Measurements from ENCODE around the gene SRPX2.
A peak's percentile ranks its signal among the peaks of the same experiment; 100 is the strongest.

Gene SRPX2

DNA sequence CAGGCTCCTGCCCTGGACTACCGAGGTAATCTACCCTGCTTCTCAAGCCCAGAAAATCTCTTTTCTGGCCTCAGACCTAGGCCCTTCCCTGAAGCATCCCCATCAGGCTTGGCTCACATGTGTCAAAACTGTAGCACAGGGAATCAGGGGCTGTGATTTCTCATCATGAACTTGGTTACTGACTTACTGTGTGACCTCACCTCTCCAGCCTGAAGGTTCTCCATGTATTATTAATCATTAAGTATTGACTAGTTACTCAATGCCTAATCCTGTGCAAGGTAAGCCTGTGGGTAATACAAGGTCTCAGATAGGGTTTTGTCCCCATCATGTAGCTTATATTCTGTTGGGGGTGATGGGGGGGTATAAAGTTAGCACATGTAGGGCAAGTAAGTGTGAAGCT, 6.8 kb downstream of the SRPX2 start:
- DNase-seq, result no peak

- DNase-seq, result no peak
Observed at GRCh38 chrX:100652266-100652665, 8.3 kb downstream of the SRPX2 start.

GRCh38 chrX:100654261-100654660, 10.3 kb downstream of the SRPX2 start:
- peak; percentile 19 for DNase-seq

- DNase-seq, result no peak
Observed at GRCh38 chrX:100658941-100659381, 15.0 kb downstream of the SRPX2 start.

DNA sequence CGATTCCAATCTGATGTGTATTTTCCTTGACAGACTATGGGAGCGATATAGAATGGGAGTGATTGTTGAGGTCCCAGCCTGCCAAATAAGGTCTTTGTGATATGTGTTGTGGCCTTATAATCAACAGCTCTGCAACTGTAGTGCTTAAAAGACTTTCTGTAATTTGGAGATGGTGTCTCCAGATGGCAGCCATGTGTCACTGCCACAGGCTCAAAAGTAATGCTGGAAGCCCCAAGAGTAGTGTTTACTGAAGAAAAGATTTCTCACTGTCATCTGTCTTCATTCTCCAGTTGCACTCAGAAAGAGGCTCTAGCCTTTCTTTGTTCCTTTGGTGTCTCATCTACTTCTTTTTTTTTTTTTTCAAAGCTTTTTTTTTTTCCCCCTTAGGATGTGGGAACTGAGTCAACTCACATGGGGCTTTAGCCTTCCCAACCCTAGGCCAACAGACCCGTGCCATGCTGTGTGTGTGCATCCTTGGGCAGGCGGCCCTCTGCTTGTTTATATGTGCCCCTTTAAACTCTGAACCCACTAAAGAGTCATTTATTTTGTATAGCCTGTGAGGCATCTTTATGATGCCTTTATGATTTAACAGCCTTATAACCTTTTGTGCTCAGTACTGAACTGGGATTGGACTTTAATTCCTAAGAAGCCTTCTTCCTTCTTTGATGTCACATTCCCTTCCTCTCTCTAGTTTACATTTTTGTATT, 15.6 kb downstream of the SRPX2 start:
- no peak for DNase-seq

- no peak for DNase-seq
Observed at GRCh38 chrX:100662170-100662569, 18.2 kb downstream of the SRPX2 start.

DNA sequence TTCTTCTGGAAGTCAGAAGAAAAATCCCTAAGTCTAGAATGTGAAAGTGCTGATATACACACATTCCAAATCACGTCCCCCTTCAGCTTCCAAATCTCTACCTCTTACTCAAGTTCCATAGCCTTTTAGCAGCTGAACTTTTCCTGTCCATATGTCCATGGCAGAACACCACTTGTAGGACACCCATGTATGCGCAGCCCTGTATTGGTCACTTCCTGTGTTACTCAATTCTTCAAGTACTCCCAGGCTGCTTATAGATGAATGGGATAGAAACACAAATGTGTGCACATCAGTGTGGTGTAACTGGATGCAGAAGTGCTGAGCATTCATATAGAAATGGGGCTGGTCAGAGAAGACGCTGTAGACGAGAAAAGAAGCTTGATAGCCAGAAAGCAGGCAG, 18.8 kb downstream of the SRPX2 start:
- DNase-seq, result no peak

DNA sequence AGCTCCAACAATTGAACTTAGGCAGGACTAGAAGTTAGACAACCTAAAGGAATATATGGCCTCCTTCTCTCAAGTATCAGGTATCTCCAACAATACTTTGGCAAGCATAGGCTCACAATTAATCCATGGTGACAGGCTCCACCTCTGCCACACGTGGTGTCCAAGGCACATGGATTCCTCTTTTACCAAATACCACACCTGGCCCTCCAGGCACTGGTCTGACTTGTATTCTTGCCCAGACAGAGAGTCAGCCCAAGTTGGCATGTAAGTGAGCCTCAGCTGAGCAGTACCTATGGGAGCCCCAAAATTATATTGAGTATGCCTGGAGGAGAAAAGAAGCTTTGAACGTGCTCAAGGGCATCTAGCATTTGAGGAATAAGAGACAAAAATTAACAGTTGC, 19.6 kb downstream of the SRPX2 start:
- DNase-seq, result no peak

DNA sequence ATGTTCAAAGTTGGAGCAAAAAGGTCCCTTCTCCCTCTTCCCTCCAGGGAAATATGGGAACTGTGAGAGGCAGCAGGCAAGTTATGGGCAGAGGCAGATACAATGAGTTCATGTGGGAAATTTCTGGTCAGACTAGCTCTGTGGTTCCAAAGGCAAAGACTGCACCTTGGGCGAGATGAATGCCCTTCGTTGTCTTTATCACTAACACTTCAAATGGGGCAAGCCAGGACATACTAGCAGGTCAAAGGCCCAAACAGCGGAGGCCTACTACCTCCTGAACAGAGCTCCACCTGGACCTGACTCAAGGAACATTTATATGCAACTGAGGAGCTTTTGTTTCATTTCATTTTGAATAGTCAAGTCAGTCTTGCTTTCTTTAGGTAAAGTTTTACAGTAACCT, 29.0 kb downstream of the SRPX2 start:
- no peak for DNase-seq

DNA sequence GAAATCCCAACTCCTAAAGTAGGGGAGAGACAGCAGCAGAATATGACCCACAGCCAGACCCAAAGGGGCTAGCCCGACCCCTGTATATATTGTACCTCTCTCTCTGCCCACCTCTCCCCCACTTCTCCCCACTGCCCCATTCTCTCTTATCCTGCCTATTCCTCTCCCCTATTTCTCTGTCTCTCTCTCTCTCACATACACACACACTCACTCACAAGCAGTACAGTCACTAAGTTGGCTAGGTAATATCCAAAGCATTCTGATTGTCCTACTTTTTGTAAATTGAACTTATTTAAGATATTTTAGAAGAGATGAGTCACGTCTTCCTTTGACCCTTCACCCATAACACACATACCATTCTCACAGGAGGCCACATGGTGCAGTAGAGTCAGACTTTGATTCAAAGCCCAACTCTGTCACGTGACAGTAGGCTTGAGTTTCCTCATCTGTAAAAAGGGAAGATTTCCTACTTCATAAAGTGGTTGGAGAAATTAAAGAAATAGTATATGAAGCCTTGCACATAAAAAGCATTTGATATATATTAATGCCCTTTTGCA, 29.5 kb downstream of the SRPX2 start:
- DNase-seq, result peak; percentile 62

DNA sequence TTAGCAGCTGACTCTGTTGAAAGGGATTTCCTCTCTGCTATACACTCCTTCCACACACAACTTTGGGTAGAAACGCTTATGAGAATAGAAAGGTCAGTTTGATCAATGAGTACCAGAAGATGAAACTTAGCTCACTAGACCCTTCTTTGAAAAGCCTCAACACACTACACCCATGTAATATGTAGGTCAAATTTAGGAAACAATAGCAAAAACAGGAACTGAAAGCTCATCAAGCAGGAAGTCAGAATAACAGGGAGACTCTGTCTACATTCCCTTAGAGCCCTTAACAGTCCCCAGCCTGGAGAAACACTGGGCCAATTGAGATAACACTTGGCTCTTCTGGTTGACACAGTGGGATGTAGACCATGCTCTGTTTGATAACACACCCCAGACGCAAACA, 30.7 kb downstream of the SRPX2 start:
- no peak for DNase-seq

DNA sequence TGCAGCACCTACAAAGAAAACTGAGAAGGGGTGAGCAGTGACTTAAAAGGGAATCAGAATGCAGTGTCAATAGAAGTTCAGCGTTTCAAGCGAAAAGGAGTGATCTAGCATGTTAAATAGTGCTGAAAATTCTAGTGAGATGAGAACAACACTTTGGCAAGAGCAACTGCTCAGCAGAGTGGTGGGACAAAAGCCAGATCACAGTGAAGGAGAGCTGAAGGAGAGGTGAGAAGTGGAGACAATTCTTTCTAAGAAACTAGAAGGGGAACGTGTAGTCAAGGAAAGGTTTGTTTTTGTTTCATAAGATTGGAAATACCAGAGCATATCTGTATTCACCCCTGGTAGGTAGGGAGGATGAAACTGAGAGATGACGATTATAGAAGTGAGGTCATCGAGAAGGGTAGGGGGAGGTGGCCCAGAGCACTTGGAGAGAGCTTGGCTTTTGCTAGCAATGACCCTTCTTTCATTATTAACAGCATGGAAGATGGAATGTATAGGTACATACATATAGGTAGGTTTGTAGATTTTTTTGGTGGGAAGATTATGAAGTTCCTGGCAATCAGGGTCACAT, 33.7 kb downstream of the SRPX2 start:
- DNase-seq, result peak; percentile 8

DNA sequence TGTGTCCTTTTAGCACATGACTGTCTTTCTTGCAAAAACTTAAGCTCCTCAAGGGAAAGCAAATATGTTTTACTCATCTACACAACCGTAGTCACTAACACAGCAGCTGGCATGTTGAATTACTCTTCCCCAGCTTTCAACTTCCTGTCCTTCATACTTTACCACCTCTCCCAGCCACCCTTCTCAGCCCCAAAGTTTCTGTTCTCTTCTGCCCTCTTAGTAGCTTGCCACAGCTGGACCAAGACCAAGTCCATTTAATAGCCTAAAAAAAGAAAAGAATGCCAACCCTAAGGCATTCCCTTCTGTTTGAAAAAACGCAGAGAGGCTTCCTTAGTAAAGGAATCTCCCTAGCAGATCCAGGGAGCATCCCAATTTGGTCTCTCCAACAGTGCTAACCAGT, 36.8 kb downstream of the SRPX2 start:
- DNase-seq, result no peak

DNA sequence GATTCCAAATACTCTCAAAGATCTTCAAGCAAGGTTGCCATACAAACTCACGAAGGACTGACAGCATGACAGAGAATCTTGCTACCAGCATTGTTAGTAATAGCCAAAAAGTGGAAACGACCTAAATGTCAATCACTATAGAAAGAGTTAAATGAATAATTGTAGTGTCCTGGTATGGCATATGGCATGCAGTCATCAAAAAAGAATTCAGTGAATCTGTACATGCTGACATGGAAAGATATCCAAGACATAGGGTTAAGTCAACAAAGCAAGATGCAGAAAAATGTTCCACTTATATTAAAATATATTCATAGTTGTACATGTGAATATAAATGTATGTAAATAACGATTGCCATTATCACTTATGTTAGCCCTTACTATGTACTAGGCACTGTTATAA, 37.6 kb downstream of the SRPX2 start:
- DNase-seq, result no peak

- no peak for DNase-seq
Observed at GRCh38 chrX:100682939-100683338, 38.9 kb downstream of the SRPX2 start.

- peak; percentile 63 for DNase-seq
Observed at GRCh38 chrX:100685284-100685996, 41.4 kb downstream of the SRPX2 start.

DNA sequence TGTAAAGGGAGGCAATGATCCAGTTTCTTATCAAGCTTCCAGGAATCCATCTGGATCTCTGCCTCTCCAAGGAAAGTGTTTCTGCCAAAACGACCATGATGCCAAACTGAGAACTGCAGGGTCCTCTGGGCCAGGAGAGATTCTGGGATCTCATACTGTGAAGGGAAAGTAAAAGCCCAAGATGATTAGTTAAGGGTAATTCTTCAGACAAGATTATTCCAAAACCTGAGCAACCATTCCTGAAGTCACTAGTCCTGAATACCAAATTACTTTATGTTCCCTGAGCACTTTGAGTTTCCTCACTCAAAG, 42.0 kb downstream of the SRPX2 start:
- no peak for DNase-seq

- no peak for DNase-seq
Observed at GRCh38 chrX:100687128-100687527, 43.1 kb downstream of the SRPX2 start.

DNA sequence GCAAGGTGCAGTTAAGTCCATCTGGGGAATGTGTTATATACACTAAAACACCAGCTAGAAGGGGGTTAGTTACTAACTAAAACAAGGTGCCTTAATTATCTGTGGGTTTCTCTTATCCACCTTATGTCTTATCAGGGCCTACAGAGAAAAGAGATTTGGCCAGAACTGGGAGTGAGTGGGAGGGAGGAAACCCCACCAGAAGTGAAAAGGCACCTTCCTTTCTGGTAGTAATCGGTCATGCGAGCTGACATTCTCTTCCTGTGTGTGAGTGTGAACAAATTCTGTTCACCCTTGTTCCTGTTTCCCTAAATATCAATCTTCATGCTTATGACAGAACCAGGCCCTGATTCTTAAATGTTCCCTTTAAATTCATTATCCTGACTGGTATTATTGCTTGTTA, 43.5 kb downstream of the SRPX2 start:
- no peak for DNase-seq

GRCh38 chrX:100695302-100695701, 51.3 kb downstream of the SRPX2 start:
- DNase-seq, result no peak

DNA sequence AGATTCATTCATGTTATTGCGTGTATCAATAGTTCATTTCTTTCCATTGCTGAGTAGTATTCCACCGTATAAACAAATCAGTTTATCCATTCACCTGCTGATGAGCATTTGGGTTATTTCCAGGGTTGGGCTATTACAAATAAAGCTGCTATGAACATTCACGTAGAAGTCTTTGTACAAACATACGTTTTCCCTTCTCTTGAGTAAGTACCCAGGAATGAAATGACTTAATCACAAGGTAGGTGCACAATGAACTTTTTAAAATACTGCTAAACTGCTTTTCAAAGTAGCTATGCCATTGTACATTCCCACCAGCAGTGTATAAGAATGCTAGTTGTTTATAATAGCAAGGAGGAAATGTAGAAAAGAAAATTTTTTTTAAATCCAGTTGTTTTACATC, 52.0 kb downstream of the SRPX2 start:
- no peak for DNase-seq

GRCh38 chrX:100696699-100697351, 52.8 kb downstream of the SRPX2 start:
- no peak for DNase-seq

GRCh38 chrX:100698551-100698950, 54.6 kb downstream of the SRPX2 start:
- no peak for DNase-seq

GRCh38 chrX:100700809-100701208, 56.8 kb downstream of the SRPX2 start:
- no peak for DNase-seq
